Lower leg skin (tissue), 4 donors: ENCODE data around the gene ACTN3. TPM values are rescaled to one million over a fixed set of nuclear protein-coding genes. Genes with fewer than 3 reads are reported as not detected.

ENCODE experiments used
- DNase-seq, 2 donors: peaks; one replicate each; pipeline ENCODE4 v3.0.0-alpha.2; 2019; ENCODE audit warnings: low spot score in 2 of 2
- H3K4me3 ChIP-seq: fragments of 200-600 bp; sonication (generic); 2 replicates; pipeline ENCODE4 v1.5.1; 2017; ENCODE audit warnings: mild to moderate bottlenecking, low read depth; ENCODE audit not compliant: poor library complexity, severe bottlenecking
- POLR2A ChIP-seq, 2 donors: fragments of 450-650 bp; IDR thresholded peaks; one replicate each; pipeline ENCODE4 v1.6.1; 2016 to 2017; ENCODE audit warnings: antibody characterized with exemption in 2 of 2, mild to moderate bottlenecking in 1 of 2, moderate library complexity in 1 of 2
- WGBS, 2 donors: methylation state at CpG; one replicate each; pipeline ENCODE4 v1.1.5; 2018; 5-methylcytosine and 5-hydroxymethylcytosine counted together
- intact Hi-C: fragments of 100-400 bp; cut with DNase I; formaldehyde crosslinking; loops from one replicate; pipeline ENCODE4 v1.15.0; 2023; ENCODE audit warnings: low total_unique reads
- total RNA-seq, 4 donors: library from RNA; depleted of rRNA; stranded (reverse); fragments of >200 nt; gene quantifications; one replicate each; pipeline ENCODE4 v1.1.0, GENCODE V29; 2016
- TF ChIP-seq, protein P1 (sequence below), 3 donors: fragments of 450-650 bp; IDR thresholded peaks; one replicate each; pipeline ENCODE4 v1.5.1; 2016; ENCODE audit warnings: antibody characterized with exemption in 3 of 3, mild to moderate bottlenecking in 3 of 3, moderate library complexity in 2 of 3

ACTN3 gene
- total RNA-seq, 4 donors from 2014 or later = not detected

DNA sequence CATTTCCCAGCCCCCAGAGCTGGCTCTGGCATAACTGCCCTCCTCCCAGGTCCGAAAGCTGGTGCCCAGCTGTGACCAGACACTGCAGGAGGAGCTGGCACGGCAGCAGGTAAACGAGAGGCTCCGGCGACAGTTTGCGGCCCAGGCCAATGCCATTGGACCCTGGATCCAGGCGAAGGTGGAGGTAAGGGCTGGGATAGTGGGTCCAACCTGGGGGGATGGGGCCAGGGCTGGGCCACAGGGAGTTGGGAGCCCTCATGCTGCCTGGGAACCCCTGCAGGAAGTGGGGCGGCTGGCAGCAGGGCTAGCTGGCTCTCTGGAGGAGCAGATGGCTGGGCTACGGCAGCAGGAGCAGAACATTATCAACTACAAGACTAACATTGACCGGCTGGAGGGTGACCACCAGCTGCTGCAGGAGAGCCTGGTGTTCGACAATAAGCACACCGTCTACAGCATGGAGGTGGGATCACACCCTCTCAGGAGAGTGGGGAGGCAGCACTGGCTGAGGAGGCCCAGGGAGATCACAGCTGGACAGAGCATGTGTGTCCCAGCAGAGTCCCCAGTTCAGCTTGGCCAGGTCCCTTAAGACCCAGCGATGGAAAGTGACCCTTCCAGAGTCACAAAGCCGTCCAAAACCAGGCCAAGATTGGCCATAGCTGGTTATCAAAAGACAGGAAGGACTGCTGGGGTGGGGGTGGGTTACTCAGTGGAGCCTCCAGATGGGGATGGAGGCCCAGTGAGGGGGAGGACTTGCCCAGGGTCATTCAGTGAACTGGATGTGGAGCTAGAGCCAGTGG is 14.7 kb downstream of the ACTN3 start:
- no peak for TF ChIP-seq POLR2A (IDR thresholded peaks at IDR 0.05)
- TF ChIP-seq, protein P1, sequence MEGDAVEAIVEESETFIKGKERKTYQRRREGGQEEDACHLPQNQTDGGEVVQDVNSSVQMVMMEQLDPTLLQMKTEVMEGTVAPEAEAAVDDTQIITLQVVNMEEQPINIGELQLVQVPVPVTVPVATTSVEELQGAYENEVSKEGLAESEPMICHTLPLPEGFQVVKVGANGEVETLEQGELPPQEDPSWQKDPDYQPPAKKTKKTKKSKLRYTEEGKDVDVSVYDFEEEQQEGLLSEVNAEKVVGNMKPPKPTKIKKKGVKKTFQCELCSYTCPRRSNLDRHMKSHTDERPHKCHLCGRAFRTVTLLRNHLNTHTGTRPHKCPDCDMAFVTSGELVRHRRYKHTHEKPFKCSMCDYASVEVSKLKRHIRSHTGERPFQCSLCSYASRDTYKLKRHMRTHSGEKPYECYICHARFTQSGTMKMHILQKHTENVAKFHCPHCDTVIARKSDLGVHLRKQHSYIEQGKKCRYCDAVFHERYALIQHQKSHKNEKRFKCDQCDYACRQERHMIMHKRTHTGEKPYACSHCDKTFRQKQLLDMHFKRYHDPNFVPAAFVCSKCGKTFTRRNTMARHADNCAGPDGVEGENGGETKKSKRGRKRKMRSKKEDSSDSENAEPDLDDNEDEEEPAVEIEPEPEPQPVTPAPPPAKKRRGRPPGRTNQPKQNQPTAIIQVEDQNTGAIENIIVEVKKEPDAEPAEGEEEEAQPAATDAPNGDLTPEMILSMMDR (IDR thresholded peaks at IDR 0.05) = no peak
- intact Hi-C loops = no loop called here
- WGBS, 2 donors = 77 to 80% methylated on average over 14 of the region's 14 CpGs
- DNase-seq = no peak
- no peak overlapping the region for H3K4me3 ChIP-seq

DNA sequence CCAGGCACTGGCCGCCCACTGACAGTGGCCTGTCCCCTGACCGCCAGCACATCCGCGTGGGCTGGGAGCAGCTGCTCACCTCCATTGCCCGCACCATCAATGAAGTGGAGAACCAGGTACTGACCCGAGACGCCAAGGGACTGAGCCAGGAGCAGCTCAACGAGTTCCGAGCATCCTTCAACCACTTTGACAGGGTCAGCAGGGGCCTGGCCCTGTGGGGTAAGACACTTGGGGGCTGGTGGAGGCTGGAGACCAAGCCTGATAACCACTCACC is 15.2 kb downstream of the ACTN3 start:
- TF ChIP-seq, protein P1 (IDR thresholded peaks at IDR 0.05) = no peak
- no peak for TF ChIP-seq POLR2A (IDR thresholded peaks at IDR 0.05)
- 93 to 94% methylated on average over 9 of the region's 9 CpGs for WGBS, 2 donors

DNA sequence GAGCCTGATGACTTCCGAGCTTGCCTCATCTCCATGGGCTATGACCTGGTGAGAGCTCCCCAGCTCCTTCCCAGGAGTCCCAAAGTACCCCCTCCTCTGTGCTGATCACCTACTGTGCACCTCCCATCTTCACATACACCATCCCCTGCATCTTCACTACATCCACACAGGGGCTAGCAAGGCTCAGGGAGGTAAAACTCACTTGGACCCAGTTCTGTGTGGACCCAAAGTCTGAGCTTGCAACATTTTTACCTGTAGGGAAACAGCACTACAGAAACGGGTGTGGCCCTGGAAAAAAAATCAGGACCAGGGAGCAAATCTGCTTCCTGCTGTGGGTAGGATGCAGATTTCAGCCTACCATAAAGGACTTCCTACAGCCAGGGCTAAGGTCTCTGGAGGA is 15.6 kb downstream of the ACTN3 start:
- no peak for DNase-seq
- 57 to 73% methylated on average over 2 of the region's 2 CpGs for WGBS, 2 donors
- no peak for TF ChIP-seq POLR2A (IDR thresholded peaks at IDR 0.05)
- TF ChIP-seq, protein P1 (IDR thresholded peaks at IDR 0.05) = no peak
- intact Hi-C loops = no loop called here
- H3K4me3 ChIP-seq = no peak overlapping the region

More for the DNA sequence above, 15.2 kb downstream of the ACTN3 start:
- no peak overlapping the region for H3K4me3 ChIP-seq
- intact Hi-C loops = no loop called here
- no peak for DNase-seq

DNA sequence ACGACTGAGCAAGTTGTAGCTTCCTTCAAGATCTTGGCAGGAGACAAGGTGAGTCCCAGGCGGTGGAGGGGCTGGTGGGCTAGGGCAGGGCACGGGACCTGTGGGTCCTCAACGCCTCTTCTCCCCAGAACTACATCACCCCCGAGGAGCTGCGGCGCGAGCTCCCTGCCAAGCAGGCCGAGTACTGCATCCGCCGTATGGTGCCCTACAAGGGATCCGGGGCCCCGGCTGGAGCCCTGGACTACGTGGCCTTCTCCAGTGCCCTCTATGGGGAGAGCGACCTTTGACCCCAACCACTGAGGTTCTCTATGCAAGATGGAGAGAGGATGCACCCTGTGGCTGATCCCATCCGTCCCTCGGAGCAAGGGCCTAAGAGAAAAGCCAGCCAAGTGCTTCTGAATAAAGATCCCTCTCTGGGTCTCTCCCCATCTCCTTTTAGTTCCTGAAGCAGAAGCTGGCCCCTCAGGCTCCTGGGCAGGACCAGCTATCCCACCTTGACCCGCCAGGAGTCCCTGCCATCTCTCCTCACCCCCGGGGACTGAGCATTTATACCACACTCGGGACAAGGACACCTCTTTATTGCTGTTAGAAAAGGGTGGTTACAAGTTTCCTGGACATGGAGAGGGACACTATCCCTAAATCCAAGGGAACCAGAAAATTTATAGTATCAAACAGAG is 16.3 kb downstream of the ACTN3 start:
- 86 to 91% methylated on average over 19 to 20 of the region's 20 CpGs for WGBS, 2 donors
- TF ChIP-seq POLR2A (IDR thresholded peaks at IDR 0.05) = no peak
- TF ChIP-seq, protein P1 (IDR thresholded peaks at IDR 0.05) = no peak
- intact Hi-C loops = no loop called here
- H3K4me3 ChIP-seq = no peak overlapping the region
- no peak for DNase-seq

DNA sequence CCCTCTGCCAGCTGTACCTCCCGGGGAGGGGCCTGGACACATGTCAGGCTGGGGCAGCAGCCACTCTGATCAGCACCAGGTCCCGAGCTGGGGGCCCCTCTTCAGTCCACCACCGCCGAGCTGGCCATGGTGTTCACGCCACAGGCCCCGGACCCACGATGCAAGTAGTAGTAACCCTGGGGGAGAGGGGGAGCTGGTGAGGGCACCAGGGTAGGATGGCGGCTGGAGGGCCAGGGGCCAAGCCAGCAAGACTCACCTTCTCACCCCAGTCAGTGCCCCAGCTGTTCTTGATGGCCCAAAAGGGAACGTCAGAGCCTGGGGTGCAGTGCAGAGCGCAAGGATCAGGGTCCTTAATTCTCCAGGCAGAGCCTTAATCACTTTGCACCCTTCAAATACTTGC is 17.1 kb downstream of the ACTN3 start:
- intact Hi-C loops = no loop called here
- no peak for DNase-seq
- TF ChIP-seq, protein P1 (IDR thresholded peaks at IDR 0.05) = no peak
- TF ChIP-seq POLR2A (IDR thresholded peaks at IDR 0.05) = no peak
- WGBS, 2 donors = 88 to 90% methylated on average over 4 to 9 of the region's 10 CpGs
- H3K4me3 ChIP-seq = no peak overlapping the region
